OCI-LY1 (cell line): ENCODE data around the gene SYT1.

Experiments
- CTCF ChIP-seq: fragments of 200-600 bp; sonication (generic), shearing (Covaris generic); IDR thresholded peaks from 2 replicates; pipeline ENCODE4 v1.5.1; 2017; ENCODE audit warnings: mild to moderate bottlenecking, antibody characterized with exemption, low read length, moderate library complexity, mixed read lengths
- EZH2 ChIP-seq: fragments of 200-600 bp; sonication (generic), shearing (Covaris generic); IDR thresholded peaks from 2 replicates; pipeline ENCODE4 v1.8.0; 2017; ENCODE audit warnings: borderline replicate concordance, mixed run types, mild to moderate bottlenecking, antibody characterized with exemption, low read length, moderate library complexity, mixed read lengths

- TF ChIP-seq CTCF: no peak
- no peak for TF ChIP-seq EZH2
These were observed 24.0 kb downstream of the SYT1 start for GRCh38 chr12:78888568-78888967.
